HG03108 (cell line): ENCODE data around the gene PCGF3.
"Not testable (repeated sequence)": the region's sequence is repeated elsewhere in the genome, so short reads cannot be mapped to it uniquely, and the experiment has no call there.

Experiments used
- ATAC-seq: cut with Tn5 transposase; IDR thresholded peaks from one replicate; pipeline ENCODE4 v1.9.1; 2021; ENCODE audit warnings: moderate library complexity; ENCODE audit not compliant: unreplicated experiment

Gene PCGF3

DNA sequence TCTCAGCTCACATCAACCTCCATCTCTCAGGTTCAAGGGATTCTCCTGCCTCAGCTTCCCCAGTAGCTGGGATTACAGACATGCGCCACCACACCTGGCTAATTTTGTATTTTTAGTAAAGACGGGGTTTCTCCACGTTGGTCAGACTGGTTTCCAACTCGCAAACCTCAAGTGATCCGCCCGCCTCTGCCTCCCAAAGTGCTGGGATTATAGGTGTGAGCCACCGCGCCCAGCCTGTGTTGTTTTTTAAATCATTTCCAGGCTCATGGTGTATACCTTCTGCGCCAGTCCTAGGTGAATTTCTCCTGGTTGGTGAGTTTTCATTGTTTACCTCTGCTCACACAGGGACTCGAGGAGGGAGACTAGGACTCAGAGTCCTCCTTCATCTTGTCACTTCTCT lies 74.6 kb downstream of the PCGF3 start:
- ATAC-seq, result not testable (repeated sequence)

DNA sequence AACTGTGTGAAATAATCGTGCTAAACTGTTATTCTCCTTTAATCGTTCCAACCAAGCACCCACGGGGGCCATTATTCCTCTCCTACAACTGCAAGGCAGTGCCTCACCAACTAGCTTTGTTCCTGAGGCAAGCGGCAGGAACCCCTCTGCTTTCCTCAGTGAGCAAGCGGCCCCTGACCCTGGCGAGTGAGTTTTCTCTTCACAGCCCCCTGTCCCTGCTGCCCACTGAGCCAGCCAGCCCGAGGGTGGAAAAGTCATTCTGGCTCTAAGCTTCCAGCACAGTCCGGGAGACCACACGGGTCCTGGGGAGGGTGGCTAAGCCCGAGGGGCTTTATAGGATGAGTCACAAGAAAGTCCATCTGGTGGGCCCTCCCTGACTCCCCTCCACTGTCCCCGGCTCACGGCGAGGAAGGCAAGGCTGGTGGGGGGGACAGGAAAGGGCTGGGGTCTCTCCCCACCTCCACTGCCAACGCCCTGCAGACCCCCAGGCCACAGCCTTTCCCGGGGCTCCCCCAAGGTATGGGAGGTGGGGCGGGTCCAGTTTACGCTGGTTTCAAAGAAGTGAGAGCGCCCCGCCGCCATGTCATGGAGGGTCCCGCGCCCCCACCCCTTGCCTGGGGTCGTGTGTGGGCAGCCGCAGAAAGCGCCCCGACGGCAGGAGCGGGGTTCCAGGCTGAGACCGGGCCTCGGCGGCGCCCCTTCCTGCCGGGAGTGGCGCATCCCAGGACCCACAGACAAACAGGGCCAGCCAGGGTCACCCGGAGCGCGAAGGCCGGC lies 75.3 kb downstream of the PCGF3 start:
- no peak for ATAC-seq

DNA sequence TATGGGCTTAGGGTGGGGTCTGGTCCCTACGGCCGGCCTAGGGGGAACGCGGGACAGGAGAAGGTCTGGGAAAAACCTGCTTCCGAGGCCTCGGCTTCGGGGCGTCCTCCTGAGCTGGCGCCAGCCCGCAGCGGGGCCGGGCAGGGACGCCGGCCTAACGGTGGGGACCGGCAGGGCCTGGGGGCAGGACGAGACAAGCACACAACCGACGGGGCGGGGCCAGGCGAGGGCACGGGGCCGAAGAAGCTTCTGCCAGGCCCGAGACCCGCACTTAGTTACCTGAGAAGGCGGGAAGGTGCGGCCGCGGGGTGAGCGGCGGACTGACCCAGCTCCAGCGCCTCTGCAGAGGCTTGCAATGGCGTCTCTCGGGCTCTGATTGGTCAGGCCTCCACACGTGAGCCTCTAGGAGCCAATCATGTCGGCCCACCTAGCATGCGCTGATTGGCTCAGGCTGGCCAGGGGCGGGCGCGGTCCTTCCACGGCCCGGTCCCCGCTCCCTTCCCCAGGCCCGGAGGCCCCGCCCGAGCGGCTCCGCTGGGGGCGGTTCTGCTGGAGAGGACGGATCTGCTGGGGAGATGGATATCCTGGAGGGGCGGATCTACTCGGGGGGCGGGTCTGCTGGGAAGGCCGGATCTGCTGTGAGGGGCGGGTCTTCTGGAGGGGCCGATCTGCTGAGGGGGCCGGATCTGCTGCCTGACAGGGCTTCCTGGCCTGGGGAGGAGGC lies 76.0 kb downstream of the PCGF3 start:
- peak; percentile 95 for ATAC-seq

DNA sequence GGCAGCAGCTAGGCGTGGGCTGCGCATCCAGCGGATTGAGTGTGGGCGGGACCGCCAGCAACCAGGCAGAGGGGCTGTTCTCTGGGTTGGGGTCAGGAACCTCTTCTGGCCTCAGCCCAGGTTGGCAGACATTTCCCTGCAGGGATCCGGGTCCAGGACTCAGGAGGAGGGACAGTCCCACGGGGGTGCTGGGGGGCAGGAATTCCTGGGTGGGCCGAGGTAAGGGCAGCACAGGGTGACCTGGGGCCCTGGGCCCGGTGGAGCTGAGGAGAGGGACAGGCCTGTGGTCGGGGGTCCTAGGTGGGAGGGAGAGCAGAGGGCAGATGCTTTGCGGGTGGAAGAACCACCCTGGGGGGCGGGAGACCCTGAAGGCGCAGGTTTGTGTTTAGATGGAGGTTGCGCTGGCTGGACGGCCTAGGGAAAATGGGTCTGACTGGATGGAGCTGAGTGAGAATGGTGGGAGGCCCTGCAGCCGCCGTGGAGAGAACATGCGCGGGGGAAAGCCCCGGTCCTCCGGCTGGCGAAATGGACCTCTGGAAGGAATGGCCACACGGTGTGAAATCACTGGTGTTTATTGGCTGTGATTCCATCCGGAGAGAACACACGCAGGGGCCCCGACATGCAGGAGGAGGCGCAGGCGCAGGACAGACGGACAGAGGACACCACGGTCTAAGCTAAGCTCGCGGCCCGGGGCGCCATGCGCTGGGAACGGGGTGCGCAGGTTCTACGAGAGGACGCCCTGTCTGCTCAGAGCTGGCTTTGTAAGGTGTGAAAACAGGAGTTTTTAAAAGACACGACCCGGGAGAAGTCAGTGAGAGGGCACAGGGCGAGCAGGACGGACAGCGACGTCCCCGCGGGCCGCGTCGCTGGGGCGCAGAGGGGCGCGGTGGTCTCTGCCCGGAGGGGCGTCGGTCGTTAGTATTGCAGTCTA lies 79.0 kb downstream of the PCGF3 start:
- no peak for ATAC-seq

DNA sequence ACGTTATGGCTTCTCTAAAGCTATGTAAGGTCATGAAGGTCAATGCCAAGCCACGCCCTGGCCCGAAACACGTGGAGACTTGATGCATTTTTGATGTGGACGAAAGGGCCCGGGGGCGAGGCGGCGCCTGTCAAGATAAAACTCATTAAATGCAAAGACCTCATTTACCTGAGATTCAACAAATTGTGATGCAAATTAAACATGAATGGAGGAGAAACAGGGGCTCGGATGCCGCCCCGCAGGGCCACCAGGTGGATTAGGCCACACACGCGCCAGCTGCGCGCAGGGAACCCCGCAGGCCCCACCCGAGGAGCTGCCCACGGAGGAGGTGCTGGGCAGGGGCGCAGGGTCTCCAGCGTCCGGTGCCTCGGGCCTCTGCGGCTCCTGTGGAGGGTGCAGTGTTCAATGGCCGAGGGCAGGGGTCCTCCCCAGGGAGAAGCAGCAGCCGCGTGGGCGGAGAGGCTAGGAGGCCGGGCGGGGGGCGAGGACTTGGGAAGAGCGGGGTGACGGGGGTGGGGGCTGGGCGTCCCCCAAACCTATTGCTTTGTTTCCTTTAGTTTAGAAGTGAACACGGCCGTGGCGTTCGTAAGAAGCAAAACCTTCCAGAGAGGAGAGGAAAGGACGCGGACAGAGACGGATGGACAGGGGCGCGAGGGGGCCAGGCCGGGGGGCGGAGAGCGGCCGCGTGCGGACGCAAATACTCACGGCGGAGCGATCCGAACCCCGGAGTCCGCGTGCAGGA lies 79.9 kb downstream of the PCGF3 start:
- no peak for ATAC-seq

DNA sequence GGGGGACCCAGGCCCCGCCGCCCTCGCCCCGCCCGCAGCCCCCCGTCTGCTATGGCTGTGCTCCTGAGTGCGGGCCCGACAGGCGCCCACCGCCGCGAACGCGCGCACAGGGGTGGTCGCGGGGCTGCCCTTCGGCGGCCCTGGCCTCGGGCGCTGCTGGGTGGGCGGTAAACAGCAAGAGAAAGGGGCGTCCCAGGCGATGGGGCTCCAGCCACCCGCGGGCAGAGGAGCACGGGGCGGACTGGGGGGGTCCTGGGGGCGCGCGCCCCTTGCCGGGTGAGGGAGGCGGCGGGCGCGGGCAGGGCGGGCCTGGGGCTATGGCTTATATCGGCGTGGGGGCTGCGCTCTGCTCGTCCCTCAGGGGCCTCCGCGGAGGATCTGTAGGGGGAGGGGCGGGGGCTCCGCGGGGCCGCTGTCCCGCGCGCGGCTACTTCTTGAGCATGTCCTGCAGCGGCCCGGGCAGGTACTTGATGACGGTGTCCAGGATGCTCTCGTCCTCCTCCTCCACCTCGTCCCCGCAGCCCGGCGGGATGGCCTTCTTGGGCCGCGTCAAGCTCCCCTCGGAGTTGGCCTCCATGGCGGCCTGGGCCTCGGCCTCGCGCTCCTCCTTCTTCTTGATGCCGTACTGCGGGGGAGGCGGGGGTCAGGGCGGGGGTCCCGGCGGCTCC lies 80.6 kb downstream of the PCGF3 start:
- no peak for ATAC-seq

DNA sequence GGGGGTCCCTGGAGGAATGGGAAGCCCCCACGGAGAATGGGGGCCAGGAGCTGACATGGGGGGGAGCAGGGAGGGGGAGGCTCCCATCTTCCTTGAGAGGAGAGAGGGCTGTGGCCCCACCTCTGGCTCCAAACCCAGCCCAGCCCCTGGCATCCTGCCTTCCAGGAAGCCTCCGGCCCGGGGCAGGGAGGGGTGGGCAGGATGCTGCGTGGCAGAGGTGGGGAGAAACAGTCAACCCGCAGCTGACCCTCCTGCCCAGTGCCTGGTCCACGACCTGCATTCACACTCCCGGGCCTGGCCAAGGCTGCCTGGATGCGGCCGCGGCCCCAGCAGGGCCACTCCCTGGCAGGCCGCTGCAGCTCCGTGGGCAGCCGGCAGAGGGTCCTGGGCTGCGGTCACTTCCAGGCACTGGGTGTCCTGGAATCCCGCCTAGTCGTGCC lies 81.2 kb downstream of the PCGF3 start:
- ATAC-seq, result no peak

DNA sequence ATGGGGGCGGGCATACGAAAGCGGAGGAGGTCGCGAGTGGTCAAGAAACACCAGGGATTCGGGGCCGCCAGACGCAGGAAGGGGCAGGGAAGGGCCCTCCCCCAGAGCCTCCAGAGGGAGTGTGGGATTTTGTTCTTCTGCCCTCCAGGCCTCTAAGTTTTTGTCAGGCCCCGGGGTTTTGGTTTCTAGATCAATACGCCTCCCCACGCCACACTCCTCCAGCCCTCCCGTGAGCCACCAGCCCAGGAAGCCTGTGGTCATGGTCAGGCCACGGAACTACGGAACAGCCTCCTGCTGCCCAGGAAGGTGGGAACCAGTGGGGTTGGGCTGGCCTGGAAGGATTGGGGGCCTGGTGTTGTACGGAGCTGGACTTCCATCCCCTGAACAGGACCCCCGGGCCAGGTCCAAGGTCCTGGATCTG lies 81.9 kb downstream of the PCGF3 start:
- no peak for ATAC-seq

DNA sequence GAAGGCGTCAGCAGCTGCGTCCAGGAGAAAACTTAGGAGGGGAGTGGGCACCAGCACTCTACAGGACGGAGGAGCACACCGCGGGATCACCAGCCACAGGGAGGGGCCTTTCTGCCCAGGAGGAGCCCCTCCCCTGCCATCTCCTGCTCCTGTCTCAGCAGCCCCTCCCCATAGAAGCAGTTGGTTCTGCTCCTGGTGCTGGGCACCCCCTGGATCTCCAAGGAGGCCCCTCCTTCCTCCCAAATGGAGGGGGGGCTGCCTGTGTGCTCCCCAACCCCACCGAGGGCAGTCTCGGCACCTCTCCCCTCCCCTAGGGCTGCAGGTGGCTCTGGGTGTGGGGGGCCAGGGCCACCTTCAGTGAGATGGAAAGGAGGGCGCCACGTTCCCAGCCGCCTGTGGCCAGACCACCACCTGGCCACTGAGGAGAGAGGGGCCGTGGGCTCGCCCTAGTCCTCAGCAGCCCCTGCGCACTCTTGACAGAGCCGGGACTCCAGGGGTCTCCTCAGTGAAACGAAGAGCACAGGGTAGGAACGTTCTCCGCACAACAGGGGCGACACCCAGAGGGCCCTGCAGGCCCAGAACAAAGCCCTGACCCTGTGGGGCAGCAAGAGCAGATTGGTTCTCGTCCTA lies 82.5 kb downstream of the PCGF3 start:
- no peak for ATAC-seq

DNA sequence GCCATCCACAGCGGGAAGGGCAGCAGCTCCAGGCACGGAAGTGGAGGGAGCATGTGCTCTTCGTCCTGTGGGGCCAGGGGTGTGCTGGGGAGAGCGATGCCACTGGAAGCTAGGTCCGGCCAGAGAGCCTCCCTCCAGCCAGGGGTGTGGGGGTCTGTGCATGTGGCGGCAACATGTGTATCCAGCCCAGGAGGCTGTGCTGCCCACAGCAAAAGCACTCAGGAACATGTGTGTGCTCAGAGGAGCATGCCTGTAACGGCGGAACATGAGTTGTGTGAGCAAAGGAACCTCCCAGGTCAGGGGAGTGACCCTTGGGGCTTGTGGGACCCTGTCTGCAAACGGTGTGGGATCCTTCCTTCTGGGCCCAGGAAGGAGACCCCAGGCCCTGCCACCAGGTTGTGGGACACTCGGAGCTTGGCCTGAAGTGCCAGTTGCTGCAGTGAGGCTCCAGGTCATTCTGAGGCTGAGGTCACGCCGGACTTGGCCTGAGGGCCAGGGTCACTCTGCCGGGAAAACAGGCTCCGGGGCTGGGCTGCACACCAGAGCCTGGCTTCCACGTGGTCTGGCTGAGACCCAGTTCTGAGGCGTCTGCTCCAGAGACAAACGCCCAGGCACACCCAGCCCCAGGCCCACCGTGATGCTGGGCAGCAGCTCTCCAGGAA lies 83.1 kb downstream of the PCGF3 start:
- no peak for ATAC-seq

DNA sequence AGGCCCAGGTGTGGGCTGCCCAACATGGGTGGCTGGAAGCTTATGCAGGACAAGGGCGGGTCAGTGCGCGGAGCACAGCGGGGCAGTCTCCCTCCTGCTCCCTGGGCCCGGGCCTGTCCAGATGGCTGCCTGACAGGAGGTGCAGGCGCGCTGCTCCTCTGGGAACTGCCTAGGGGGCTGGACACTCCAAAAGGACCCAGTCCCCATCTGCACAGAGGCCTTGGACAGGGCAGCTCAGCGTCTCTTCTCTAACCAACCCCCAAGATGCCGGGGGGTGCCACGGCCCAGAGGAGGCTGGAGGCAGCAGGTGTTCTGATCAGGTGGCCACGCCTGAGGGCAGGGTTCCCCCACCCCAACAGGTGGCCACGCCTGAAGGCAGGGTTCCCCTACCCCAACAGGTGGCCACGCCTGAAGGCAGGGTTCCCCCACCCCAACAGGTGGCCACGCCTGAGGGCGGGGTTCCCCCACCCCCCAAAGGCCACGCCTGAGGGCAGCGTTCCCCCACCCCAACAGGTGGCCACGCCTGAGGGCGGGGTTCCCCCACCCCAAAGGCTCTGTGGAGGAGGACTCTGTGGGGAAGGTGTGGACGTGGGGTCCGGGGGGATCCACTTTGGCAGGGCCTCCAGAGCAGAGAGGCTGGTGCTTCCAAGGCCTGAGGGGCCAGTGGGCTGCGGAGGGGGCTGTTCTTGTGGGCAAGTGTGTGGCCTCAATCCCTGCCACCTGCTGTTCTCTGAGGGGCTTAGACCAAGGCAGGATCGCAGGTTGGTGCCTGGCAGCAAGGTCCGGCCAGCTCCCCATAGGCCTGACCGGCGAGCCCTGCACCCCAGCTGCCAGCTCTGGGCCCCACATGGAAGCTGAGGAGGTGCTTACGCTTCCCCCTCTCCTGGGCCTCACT lies 84.2 kb downstream of the PCGF3 start:
- no peak for ATAC-seq

DNA sequence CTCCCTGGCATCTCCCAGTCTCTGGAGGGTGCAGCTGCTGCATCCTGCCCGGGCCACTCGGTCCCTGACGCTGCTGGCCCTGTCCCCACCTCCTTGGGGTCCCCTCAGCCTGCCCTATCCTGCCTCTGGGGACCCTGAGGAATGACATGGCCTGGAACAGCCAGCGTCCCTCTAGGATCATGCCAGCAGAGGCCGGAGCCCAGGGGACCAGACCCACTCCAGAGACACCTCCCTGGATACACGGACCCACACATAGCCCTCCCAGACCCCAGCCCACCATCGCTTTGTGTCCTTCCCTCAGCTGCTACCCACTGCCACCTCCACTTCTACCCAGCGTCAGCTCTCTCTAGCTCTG lies 84.8 kb downstream of the PCGF3 start:
- no peak for ATAC-seq

DNA sequence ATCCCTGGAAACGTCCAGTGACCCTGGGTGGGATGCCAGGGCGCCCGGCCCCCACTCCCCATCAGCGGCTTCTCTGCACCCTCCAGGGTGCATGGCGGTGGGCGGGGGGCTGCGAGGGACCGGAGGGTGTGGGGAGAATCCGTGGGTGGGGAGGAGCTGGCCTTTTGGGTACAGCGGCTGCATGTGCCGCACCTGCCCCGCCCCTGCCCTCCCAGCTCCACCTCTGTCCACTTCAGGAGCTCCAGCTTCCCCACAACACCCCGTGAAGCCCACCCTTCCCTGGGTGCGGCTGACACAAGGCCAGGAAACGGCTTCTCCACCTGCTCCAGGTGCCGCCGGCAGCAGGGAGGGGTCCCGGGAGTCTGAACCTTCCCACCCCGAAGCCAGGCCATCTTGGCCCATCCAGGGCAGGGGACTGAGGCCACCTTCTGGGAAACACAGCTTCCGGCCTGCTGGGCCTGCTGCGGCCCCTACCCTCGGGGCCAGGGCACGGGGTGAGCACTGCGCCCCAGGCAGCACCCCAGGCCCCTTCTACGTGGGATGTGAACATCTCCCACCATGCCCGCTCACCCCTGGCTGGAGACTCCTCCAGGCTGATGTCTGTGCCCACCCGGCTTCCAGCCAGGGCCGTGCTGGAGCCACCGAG lies 85.7 kb downstream of the PCGF3 start:
- ATAC-seq, result no peak

DNA sequence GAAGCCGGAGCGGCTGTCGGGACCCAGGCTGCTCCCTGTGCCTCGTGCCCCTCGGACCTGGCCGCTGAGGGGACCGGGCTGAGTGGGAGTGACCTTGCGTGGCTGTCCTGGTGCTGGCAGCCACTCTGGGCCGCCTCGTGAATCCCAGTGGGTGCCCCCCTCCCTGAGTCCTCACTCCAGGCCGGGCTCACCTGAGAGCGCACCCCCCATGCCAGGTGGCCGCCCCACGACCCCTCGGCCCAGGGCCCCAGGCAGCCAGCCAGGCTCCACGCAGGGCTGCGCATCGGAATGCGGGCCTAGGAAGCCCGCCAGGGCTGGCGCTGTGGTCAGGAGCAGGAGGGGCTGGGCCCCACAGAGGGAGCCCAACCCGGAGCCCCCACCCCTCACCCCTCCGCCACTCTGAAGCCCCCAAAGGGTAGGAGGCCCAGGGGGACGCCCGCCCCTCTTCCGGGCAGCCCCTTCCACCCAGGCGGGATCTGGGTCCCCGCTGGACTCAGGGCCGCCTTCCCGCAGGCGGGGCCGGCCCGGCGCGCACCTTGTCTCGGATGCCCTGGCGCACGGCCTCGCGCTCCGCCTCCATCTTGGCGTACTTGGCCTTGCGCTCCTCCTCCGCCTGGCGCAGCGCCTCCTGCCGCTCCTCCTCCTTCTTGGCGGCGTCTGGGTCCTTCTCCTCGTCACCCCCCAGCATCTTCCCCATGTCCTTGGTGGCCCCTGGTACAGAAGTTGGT lies 86.4 kb downstream of the PCGF3 start:
- no peak for ATAC-seq

DNA sequence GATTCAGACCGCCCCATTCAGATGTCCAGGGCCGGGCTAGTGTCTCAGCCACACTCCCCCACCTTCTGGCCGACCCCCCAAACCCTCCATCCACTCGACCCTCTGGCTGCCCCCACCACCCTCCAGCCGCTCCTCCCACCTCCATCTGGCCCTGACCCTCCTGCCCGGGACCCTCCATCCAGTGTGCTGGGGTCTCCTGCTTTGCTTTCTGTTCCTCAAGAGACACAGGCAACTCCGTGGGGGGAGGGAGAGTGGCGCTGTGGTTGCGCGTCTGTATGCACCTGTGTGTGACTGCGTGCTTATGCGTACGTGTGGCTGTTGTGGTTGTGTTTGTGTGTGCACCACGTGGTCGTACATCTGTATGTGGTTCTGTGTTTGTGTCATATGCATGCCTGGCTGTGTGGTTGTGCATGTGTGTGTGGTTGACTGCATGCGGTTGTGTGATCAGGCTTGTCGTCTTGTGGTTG lies 87.0 kb downstream of the PCGF3 start:
- ATAC-seq, result no peak

DNA sequence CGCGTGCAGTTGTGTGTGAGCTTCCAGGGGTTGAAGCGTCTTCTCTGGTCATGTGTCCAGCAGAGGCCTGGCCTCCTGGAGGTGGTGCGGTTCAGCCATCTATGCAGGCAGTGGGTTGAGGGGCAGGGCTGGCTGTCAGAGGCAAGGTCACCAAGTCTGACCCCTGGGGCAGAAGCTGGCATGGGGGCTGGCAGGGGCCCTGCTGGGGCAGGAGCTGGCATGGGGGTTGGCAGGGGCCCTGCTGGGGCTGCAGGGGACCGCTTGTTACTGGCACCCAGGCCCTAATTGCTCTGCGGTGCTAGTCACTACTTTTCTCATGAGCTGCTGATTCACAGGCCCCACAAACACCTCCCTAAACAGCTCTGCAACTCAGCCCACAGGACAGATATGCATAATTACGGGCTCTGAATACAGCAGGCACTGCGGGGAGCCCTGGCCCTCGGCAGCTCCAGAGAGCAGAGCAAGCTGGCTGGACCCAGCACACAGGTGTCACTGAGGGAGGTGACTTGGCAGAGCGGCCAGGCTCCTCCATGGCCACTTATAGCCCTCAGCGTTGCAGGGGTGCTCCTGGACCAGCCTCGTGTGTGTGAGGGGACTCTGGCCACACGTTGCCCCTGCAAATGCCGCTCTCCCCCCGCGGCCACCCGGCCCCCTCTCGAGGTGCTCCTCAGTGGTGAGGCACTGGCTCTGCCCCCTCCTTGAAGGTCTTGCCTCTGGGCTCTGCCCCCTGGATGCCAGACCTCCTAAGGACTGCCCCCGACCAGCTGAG lies 87.6 kb downstream of the PCGF3 start:
- no peak for ATAC-seq
